Measurements from ENCODE around the gene CDC25C.

DNA sequence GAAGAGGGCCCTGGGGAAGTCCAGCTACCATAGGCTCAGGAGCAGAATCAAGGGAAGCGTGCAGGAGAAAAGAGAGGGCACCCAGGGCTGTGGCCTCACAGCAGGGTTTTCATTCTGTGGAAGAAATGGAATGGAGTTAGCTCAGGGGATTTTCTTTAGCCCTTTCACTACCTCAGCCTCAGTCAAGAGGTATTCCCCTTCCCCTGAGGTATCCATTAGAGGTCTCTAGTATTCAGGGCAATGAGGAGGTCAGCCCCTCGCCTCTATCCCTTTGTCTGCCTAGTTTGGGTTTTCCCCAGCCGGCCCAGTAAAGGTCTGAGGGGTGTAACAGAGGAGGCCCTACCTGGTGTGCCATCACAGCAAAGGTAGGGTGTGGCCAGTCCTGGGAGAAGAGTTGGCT lies 78.7 kb downstream of the CDC25C start:
- no peak for TF ChIP-seq EZH2 (IDR thresholded peaks at IDR 0.05; ENCODE audit: insufficient read depth, poor library complexity, severe bottlenecking)
- TF ChIP-seq EZH2phosphoT487 (IDR thresholded peaks at IDR 0.05; ENCODE audit: insufficient read depth, low read depth) = no peak

Data from GM23248 (cell line).